ENCODE results near the gene WRNIP1.

WRNIP1 gene

DNA sequence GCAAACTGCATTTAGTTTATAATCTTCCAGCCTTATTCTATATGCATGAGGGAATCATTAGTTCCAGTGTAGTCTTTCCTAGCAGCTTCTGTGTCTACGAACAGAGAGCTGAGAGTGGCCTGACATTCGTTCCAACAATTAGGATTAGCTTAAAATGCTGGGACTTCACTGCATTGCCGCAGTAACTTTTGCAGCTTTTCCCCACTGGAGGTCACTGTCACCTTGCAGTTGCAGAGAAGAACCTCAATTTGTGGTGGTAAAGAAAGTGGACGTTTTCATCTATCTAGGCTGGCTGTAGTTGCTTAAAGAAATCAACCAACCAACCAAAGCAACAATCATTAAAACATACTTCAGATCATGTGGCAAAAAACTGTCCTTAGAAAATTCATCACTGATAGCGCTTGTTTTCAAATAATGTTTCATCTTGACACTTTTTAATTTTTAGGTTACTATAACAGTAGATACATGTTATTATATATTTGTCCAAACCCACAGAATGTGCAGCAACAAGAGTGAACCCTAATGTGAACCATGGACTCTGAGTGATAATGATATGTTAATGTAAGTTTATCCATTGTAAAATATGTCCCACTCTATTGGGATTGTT, 26.7 kb upstream of the WRNIP1 start:
- no peak overlapping the region for H3K4me3 ChIP-seq
- no peak overlapping the region for H3K27ac ChIP-seq

DNA sequence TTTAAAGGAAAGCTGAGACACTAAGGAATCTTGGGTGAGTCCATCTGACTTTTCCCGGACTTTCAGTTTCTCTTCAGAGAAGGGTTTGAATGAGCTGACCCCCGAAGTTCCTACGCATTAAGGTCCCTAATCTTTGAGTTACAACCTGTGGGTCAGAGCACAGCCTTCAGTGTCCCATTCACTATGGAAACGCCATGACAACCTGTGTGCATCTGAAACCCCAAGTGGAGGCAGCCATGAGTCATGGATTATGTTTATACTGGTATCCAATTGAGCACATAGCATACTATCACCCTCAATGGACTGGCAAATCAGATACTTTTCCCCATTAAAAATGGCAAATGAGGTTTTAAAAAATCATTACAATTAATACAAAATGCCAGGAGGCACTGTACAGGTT, 25.9 kb upstream of the WRNIP1 start:
- no peak overlapping the region for H3K4me3 ChIP-seq
- no peak overlapping the region for H3K27ac ChIP-seq

DNA sequence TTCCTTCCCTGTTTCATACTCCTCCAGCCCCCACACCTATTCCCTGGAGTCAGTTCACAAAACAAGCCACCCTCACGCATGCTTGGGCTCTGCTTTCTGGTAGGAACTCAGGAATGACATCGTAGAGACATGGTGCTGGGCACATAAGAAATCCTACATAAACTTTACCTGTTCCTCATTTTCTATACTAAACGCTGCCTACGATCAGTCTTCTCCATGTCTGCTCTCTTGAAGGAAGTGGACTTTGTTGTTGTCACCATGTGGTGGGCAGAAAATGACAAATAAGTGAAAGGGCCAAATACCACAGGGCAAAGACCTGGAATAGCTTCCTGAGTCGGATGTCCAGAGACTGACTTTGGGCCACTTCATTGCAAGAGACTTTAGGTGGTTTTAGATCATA, 24.6 kb upstream of the WRNIP1 start:
- Histone ChIP-seq H3K4me3 (no peak overlapping the region), H3K27ac (no peak overlapping the region)

DNA sequence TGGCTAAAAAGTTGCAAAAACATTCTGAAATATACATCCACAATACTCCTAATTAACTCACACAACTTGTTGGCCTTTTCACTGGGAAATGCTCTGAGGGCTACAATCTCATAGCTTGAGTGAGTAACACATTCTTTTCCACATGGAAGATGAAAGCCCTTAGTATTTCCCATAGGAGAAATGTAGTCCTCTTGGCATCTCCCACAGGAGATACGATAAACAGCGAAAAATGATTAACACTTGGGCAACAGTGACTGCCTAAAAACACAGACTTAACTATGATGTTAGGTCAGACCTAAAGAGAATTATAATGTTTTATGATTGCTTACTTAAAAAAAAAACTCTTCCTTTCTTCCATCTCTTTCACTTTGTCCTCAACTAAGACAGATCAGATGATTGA, 23.4 kb upstream of the WRNIP1 start:
- H3K27ac ChIP-seq = no peak overlapping the region
- no peak overlapping the region for H3K4me3 ChIP-seq

DNA sequence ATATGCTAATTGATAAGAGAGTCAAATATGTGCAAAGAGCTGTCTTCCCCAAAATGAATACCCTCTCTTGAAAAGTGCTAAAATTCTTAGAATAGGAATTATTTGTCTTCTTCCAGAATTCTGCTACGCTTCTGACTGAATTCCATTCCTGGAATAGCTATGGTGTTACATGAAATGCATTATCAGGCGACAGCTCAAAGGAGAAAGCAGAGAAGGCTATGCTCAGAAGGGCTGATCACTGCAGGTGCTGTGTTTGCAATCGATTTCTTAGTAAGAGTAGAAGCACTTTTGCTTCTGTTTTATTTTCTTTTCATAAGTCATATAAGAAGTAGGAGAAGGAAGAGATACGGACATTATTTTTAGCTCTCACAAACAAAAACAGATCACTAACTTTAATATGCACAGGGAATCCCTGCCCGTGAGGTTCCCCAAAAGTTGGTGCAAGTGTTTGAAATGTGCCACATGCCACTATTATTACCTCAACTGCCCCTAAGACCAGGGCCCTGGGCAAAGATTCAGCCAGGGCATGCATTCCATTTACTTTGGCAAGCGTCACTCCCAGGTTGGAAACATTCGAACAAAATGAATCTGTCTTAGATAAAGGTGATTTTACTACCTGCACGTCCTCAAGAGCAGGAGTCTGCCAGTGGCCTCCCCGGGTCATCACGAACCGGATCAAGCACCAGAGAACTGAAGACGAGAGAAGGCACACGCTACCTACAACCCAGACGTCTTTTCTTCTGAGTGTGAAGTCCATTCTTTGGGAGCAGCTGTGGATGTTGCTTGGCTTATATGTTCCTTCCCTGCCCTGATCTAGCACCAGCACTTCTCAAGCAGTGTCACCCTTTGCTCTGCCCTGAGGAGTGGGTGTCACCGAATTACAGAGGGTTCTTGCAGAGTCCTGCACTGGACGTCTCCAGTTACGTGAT, 21.6 kb upstream of the WRNIP1 start:
- Histone ChIP-seq H3K27ac (no peak overlapping the region), H3K4me3 (no peak overlapping the region)

DNA sequence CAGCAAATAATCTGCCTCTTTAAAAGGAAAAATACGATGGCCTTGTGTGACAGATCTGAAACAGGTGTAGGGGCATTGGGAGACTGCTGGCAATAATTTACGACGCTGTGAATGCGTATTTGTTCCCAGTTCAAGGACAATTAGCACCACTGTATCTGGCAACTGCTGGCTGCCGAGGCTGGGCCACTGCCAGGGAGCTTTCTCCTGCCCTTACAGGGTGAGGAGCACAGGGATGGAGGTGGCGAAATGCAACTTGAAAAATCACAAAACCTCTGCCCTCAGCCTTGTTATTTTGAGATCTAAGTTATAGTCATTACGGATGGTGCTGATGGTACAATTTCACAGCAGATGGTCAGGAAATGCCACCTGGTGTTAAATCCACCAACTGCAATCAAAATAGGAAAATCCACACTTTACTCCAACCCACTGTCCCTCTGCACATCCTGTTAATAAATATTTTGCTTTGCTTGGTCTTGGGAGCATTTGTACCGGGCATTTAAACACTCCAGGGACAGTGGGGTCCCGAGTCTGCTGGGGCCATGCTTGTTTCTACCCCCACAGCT, 20.9 kb upstream of the WRNIP1 start:
- H3K4me3 ChIP-seq = no peak overlapping the region
- no peak overlapping the region for H3K27ac ChIP-seq

DNA sequence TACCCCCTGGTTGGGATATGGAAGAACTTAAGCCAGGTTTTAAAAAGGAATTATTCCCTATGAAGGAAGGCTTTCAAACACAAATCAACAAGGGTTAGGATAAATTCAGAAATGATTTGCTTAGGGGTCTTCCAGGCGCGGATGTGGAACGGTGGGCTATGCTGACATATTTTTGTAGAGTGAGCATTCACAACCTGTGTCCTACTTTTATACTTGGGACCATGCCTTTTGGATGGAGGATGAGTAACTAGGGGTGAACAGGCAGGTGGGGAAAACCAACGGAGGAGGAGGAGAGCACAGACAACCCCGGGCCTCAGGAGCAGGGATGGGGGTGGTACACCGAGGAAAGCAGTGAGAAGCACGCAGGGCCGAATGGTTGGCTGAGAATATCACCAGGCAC, 20.4 kb upstream of the WRNIP1 start:
- Histone ChIP-seq H3K4me3 (no peak overlapping the region), H3K27ac (no peak overlapping the region)

DNA sequence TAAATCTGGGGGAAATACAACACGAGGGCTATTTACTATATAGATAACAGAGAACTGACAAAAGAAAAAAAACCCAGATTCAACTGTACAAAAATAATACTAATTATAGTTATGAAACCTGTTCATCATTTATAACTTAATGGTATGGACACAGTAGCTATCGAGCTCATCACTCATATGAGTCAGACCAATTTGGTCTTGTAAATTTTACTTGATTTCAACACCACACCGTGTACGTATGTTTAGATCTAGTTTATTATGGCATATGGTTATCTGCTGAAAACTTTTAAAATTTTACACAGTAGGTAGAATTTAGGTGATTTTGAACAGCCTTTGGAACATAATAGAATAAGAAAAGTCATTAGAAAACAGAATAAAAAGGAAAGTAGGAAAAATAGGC, 19.9 kb upstream of the WRNIP1 start:
- H3K27ac ChIP-seq = no peak overlapping the region
- no peak overlapping the region for H3K4me3 ChIP-seq

DNA sequence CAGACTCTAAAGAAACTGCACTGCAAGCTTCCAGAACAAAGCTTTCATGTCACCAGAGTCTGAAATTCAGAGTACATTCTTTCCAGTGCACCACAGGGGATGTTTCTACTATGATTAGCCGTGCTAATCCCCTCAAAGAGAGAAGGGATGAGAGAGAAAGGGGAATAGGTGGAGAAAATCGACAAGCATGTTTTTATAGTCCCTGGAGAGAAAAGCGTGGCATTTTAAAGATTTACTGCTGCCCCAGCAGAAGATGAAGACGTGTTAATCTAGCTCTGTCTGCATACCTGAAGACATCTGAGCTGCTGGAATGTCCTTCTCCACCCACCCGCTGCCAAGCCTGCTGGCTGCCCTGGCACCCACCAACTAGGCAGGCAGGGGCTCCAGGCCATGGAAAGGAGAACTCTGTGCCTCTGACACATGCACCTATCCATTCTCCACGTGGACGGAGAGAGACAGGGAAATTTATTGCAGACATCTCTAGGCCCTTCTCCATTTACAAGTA, 18.6 kb upstream of the WRNIP1 start:
- no peak overlapping the region for H3K27ac ChIP-seq
- H3K4me3 ChIP-seq = no peak overlapping the region

DNA sequence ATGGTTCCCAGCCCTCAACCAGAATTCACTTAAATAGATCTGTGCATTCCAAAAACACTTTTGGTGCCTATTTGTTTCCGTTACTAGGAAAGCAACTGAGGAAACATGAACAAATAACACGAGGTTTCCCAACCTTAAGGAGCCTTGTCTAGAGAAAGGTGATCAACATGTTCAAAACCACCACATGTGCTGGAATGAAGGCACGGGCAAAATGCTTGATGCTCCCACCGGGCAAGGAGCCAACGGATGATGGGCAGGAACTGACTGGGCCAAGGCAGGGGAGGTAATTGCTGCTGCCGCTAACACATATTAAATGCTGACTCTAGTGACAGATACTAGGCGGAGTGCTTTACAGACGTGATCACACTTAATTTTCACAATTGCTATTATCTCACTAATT, 17.0 kb upstream of the WRNIP1 start:
- no peak overlapping the region for H3K27ac ChIP-seq

DNA sequence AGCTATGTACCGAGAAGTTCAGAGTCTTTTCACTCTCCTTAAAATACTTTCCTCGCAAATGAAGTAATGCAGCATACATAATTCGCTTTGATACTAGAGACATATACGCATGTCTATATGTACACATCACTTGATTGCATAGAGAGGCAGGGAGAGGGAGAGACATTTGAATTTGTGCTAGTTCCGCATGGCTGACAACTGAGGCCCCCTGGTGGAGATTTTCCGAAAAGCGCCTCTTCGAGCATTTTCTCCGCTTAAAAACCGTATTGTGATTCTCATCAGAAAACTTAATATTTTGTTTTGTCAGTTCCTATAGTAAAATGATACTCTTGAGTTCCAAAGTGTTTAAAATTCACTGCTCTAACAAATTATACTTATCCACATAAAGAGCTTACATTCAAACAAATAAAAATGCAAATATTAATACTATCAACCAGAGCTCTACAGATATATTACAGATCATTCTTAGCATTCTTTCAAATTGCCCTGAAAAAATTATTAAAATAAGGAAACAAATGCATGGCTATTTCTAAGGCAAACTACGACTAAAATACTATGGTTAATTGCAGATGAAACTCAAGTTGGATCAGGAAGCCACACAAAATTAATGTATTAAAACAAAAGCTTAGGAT, 15.1 kb upstream of the WRNIP1 start:
- H3K4me3 ChIP-seq = no peak overlapping the region
- H3K27ac ChIP-seq = no peak overlapping the region

More for the DNA sequence above, 17.0 kb upstream of the WRNIP1 start:
- no peak overlapping the region for H3K4me3 ChIP-seq

DNA sequence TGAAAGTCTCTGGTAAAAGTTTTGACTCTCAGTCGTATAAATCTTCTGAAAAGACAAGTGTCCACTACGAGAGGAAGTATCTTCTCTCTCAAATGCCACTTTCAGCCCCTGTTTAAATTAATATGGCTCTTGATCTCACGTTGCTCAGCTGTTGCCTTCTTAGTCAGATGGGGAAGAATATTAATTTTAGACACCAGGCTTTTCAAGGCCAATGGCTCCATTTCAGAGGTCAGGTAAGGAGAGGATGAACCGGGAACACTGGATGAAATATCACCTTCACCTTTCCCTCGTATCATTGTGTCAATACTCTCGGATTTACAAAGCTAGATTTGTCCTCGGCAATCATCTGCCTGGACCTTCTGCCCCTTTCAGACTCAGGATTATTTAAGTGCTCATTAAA, 14.4 kb upstream of the WRNIP1 start, which contains the start of gene MYLK4:
Gene MYLK4, minus strand, starts transcription at position 91 of the 400 bp plus-strand sequence. CDS start 1,628 bp downstream, outside the sequence.
- Histone ChIP-seq H3K4me3 (no peak within 1 kb of the TSS), H3K27ac (no peak within 1 kb of the TSS)

DNA sequence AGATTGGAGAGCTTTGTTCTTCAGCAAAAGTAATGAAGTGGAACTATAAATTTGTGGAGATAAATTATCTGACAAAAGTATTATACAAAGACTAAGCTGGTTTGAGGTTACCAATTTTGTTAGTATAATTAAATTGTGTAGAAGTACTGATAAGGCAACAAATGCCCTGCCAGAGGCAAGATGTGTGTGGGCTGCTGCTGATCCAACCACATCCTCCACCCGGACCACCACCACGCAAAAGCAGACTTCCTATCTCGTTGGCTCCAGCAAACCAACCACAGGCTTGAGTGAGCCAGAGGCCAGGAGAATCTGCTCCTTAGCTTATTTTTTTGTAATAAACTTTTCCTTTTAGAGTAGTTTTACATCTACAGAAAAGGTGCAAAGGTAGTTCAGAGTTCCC, 13.3 kb upstream of the WRNIP1 start:
- Histone ChIP-seq H3K4me3 (no peak overlapping the region), H3K27ac (no peak overlapping the region)

DNA sequence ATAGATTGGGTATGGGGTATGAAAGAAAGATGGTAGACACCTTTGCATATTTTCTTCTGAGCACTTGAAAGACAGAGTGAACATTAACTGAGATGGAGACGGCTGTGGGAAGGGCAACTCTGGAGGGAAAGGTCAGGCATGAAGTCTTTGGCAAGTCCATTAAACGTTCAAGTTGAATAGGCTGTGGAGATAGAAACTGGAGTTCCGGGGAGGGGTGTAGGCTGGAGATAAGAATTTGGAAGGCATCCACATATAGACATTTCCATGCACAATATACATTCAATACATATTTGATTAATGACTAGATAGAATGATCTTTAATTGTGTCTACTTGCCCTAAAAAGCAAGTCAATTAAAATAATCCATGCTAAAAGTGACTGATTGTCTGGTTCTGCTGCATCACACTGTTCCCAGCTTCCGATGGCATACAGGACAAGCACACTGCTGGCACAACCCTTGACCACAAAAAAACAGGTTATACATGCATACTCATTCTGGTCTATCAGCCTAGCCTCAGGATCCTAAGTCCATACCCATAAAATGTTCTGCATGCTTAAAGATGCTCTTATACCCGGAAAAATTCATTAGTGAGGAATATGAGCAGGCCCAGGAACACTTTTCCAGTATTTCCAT, 12.6 kb upstream of the WRNIP1 start:
- Histone ChIP-seq H3K27ac (no peak overlapping the region), H3K4me3 (no peak overlapping the region)

DNA sequence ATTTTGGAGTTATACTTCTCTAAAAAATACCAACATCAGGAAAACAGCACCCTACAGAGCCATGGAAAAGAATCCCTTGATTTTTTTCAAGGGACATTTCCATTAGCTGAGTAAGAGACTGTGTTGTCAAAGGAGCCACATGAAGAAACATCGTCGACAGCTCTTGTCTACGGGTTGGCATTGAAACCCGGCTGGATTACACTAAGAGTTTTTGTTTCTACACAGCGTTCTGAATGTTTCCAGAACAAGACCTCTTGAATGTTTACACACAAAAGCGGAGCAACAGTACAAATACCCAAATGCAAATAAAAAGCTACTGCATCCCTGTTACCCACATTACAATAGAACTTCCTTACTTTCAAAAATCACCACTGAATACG, 12.1 kb upstream of the WRNIP1 start:
- Histone ChIP-seq H3K4me3 (no peak overlapping the region), H3K27ac (no peak overlapping the region)

DNA sequence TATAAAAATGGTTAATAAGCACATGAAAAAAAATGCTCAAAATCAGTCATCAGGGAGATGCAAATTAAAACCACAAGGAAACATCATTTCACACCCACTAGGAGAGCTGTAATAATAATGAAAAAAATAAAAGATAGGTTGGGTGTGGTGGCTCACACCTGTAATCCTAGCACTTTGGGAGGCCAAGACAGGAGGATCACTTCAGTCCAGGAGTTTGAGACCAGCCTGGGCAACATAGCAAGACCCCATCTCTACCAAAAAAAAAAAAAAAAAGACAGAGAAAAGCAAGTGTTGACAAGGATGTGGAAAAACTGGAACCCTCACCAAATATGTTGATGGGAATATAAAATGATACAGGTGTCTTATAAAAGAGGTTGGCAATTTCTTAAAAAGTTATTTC, 11.4 kb upstream of the WRNIP1 start:
- Histone ChIP-seq H3K4me3 (no peak overlapping the region), H3K27ac (no peak overlapping the region)

DNA sequence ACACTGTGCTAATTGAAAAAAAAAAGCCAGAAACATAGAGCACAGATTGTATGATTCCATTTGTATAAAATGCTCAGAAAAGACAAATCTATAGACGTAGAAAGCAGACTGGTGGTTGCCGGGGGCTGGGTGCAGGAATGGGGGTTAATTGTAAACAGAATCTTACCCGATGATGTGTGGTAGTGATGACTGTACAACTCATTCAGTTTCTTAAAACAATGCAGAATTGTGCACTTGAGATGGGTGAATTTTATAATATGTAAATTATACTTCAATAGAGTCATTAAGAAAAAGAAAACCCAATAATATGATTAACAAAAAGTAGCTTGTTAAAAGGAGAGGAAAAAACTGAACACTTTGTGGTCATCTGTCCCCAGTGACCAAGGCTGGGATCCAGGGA, 10.8 kb upstream of the WRNIP1 start:
- H3K27ac ChIP-seq = no peak overlapping the region

DNA sequence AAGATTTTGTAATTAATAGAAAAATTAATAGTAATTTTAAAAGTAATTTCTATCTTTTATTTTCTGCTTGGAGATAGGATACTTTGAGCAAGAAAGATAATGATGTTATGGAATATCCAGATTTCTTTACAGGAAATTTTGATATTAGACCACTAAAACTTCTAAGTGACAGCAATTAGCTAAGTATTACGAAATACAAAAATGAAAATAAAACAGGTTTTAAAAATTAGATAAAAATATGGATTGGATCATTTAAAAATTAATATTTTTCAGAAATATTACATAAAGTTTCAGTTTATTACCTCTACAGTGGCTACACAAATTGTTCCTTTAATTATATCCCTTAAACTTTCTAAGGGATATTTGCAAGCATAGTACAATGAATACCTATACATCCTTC, 10.3 kb upstream of the WRNIP1 start:
- H3K27ac ChIP-seq = no peak overlapping the region
- H3K4me3 ChIP-seq = no peak overlapping the region

More for the DNA sequence above, 10.8 kb upstream of the WRNIP1 start:
- no peak overlapping the region for H3K4me3 ChIP-seq

DNA sequence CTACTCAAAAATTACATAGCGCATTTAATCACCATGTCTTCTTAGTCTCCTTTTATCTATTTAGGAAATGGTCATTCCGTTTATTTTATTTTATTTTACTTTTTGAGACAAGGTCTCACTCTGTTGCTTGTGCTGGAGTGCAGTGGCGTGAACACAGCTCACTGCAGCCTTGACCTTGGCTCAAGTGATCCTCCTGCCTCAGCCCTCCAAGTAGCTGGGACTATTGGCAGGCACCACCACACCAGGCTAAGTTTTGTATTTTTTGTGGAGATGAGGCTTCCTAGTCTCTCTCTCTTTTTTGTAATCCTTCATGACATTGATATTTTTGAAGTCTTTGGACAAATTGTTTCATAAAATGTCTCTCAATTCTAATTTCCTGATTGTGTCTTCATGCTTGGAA, 9.7 kb upstream of the WRNIP1 start:
- H3K27ac ChIP-seq = no peak overlapping the region
- no peak overlapping the region for H3K4me3 ChIP-seq

DNA sequence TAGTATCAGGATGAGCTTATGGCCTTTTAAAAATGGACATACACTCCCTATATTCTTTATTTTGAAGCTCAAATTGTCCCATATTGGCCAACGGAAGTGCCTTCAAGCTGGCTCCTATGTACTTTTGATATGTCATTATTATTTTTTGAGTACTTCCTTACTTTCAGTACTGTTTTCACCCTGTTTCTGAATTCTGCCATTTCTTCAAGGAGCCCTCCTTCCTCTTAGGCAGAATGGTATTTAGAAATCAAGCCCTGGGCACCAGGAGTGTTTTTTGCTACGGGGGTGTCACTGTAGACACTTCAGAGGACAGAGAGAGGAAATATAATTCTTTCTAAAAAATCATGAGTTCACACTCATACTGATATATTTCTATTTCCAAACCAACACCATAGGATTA, 9.0 kb upstream of the WRNIP1 start:
- Histone ChIP-seq H3K27ac (no peak overlapping the region), H3K4me3 (no peak overlapping the region)

Measured in skin epidermis (tissue), 12 donors.